Progenitor cell of endocrine pancreas (in vitro differentiated cells): Measurements from ENCODE around the gene KRTAP5-11. TPM values are rescaled to one million over a fixed set of nuclear protein-coding genes. Genes with fewer than 3 reads are reported as not detected.
"Not testable (repeated sequence)": the region's sequence is repeated elsewhere in the genome, so short reads cannot be mapped to it uniquely, and the experiment has no call there.

Source experiments
- DNase-seq: peaks from one replicate; pipeline ENCODE4 v3.0.0; 2021; ENCODE audit warnings: low spot score; ENCODE audit not compliant: unreplicated experiment
- H3K27ac Mint-ChIP-seq: 2 replicates; pipeline ENCODE4 v1.8.0; 2021; ENCODE audit warnings: mild to moderate bottlenecking, moderate library complexity, mixed read lengths
- H3K27me3 Mint-ChIP-seq: 2 replicates; pipeline ENCODE4 v1.8.0; 2021; ENCODE audit warnings: mixed read lengths
- H3K36me3 Mint-ChIP-seq: 2 replicates; pipeline ENCODE4 v1.8.0; 2022; ENCODE audit warnings: mixed read lengths; ENCODE audit not compliant: insufficient read depth
- H3K4me1 Mint-ChIP-seq: 2 replicates; pipeline ENCODE4 v1.8.0; 2021; ENCODE audit warnings: low read depth, mixed read lengths
- H3K4me3 Mint-ChIP-seq: 2 replicates; pipeline ENCODE4 v1.8.0; 2021; ENCODE audit warnings: low read depth, mild to moderate bottlenecking, moderate library complexity, mixed read lengths
- H3K9me3 Mint-ChIP-seq: 2 replicates; pipeline ENCODE4 v1.8.0; 2021; ENCODE audit warnings: low read depth, mixed read lengths
- CTCF ChIP-seq: fragments of 200-600 bp; sonication (generic); IDR thresholded peaks from one replicate; pipeline ENCODE4 v1.5.0; 2021; ENCODE audit warnings: antibody characterized with exemption, mild to moderate bottlenecking; ENCODE audit not compliant: unreplicated experiment
- total RNA-seq: library from RNA; stranded (reverse); gene quantifications from 2 replicates; pipeline ENCODE4 v1.2.1, GENCODE V29; 2021

The KRTAP5-11 gene
- total RNA-seq, 1 donor from 2014 or later: not detected

DNA sequence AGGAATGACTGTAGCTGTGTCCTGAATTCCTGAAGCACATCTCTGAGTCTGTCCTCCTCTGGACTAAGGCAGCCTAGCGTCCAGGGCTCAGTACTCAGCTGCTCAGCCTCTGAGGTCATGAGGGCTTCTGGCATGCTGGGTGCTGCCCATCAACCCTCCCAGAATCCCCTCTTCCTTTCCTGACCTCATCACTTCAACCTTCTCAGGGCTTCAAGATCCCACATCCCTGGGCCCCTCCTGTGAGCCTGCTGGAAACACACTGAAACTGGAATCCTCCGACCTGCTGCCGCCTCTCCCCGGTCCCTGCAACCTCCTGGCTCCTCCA is 44.0 kb downstream of the KRTAP5-11 start:
- H3K36me3 Mint-ChIP-seq: no peaks in the 10 kb centered on the region
- H3K27ac Mint-ChIP-seq: no peak overlapping the region

GRCh38 chr11:71537977-71538665 is 44.6 kb downstream of the KRTAP5-11 start, which contains the start of gene KRTAP5-8:
Gene KRTAP5-8 (plus strand): TSS chr11:71538025. CDS start chr11:71538056, 31 bp downstream.
- not testable (repeated sequence) for H3K4me3 Mint-ChIP-seq, H3K36me3 Mint-ChIP-seq, DNase-seq, H3K9me3 Mint-ChIP-seq, H3K27ac Mint-ChIP-seq, H3K27me3 Mint-ChIP-seq
- peaks cover 17% of the 10 kb centered on the region for H3K4me1 Mint-ChIP-seq

More for the DNA sequence above, 44.0 kb downstream of the KRTAP5-11 start:
- Mint-ChIP-seq H3K27me3 (no peaks in the 10 kb centered on the region), H3K4me1 (peaks cover 21% of the 10 kb centered on the region), H3K9me3 (peaks cover 6% of the 10 kb centered on the region), H3K4me3 (no peak overlapping the region)
- DNase-seq: no peak
- TF ChIP-seq CTCF: no peak

DNA sequence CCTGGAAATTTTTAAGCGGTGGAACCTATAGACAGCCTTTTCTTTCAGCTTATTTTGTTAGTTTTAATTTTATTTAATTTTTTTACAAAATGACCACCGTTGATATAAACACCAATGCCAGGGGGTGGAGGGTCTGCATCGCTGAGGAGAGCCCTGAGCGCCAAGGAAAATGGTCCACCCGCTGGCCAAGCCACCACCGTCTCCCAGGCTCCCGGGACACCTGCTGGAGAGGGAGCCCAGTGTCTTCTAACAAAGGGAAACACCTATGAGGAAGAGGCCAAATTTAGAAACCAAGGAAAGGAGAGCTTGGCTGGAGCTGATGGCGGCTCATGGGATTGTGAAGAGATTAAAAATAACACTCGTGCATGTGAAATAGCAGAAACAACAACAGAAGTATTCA is 45.1 kb downstream of the KRTAP5-11 start:
- H3K4me1 Mint-ChIP-seq: peaks cover 17% of the 10 kb centered on the region
- no peak for TF ChIP-seq CTCF
- H3K4me3 Mint-ChIP-seq: no peak overlapping the region
- no peak for DNase-seq
- no peaks in the 10 kb centered on the region for H3K27me3 Mint-ChIP-seq
- peaks cover 6% of the 10 kb centered on the region for H3K9me3 Mint-ChIP-seq
- H3K27ac Mint-ChIP-seq: no peak overlapping the region
- no peaks in the 10 kb centered on the region for H3K36me3 Mint-ChIP-seq

- H3K9me3 Mint-ChIP-seq: peaks cover 3% of the 10 kb centered on the region
- TF ChIP-seq CTCF: no peak
- no peak overlapping the region for H3K4me3 Mint-ChIP-seq
These were observed 46.9 kb downstream of the KRTAP5-11 start for GRCh38 chr11:71535825-71536224.

DNA sequence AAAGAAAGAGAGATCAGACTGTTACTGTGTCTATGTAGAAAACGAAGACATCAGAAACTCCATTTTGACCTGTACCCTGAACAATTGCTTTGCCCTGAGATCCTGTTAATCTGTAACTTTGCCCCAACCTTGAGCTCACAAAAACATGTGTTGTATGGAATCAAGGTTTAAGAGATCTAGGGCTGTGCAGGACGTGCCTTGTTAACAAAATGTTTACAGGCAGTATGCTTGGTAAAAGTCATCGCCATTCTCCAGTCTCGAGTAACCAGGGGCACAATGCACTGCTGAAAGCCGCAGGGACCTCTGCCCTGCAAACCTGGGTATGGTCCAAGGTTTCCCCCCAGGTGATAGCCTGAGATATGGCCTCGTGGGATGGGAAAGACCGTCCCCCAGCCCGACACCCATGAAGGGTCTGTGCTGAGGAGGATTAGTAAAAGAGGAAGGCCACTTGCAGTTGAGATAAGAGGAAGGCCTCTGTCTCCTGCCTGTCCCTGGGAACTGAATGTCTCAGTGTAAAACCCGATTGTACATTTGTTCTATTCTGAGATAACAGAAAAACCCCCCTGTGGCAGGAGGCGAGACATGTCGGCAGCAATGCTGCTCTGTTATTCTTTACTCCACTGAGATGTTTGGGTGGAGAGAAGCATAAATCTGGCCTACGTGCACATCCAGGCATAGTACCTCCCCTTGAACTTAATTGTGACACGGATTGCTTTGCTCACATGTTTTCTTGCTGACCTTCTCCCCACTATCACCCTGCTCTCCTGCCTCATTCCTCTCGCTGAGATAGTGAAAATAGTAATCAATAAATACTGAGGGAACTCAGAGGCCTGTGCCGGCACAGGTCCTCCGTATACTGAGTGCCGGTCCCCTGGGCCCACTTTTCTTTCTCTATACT is 47.7 kb downstream of the KRTAP5-11 start:
- H3K4me3 Mint-ChIP-seq: peak overlapping the region; percentile 47
- peak overlapping the region; percentile 89 for H3K27ac Mint-ChIP-seq
- H3K4me1 Mint-ChIP-seq: peaks cover 17% of the 10 kb centered on the region
- DNase-seq, H3K27me3 Mint-ChIP-seq, H3K9me3 Mint-ChIP-seq, H3K36me3 Mint-ChIP-seq: not testable (repeated sequence)

More at GRCh38 chr11:71535825-71536224, 46.9 kb downstream of the KRTAP5-11 start:
- no peak for DNase-seq
- no peaks in the 10 kb centered on the region for H3K36me3 Mint-ChIP-seq
- H3K27ac Mint-ChIP-seq: no peak overlapping the region
- H3K4me1 Mint-ChIP-seq: peaks cover 17% of the 10 kb centered on the region
- H3K27me3 Mint-ChIP-seq: no peaks in the 10 kb centered on the region

DNA sequence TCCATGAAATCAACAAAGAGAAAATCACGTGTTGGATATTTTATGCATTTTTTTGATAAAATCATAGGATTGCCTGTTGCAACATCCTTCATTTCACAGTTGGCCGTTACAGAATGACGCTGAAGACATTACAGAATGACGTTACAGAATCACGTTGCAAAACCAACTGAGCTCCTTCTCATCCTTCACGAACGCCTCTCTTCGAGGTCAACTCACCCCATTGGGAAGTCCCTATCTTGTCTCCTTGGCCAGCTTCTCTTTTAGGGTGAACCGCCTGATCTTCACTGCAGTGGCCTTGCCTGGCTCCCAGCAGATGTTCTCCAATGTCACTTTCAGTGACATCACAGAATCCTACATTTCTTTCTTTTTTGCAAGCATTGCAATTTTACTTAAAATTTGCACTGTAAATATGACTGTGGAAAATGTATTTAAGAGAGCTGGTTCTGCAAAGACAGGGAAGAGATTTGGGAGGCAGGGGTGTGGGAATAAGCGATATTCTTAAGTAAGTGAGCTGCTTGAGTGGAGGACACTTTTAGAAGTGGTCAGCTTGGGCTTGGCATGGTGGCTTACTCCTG is 50.6 kb downstream of the KRTAP5-11 start:
- H3K9me3 Mint-ChIP-seq: no peaks in the 10 kb centered on the region

More for the DNA sequence above, 50.6 kb downstream of the KRTAP5-11 start:
- Mint-ChIP-seq H3K36me3 (no peaks in the 10 kb centered on the region), H3K27me3 (no peaks in the 10 kb centered on the region), H3K27ac (no peak overlapping the region), H3K4me1 (peaks cover 21% of the 10 kb centered on the region), H3K4me3 (no peak overlapping the region)
- no peak for TF ChIP-seq CTCF
- DNase-seq: no peak
